SH-SY5Y (cell line): Measurements from ENCODE around the gene MUC5AC.

Experiments
- GATA2 ChIP-seq: IDR thresholded peaks from 2 replicates; pipeline ENCODE4 v1.6.1; 2011; ENCODE audit warnings: mild to moderate bottlenecking, low read depth, low read length
- GATA3 ChIP-seq: IDR thresholded peaks from 2 replicates; pipeline ENCODE4 v1.6.1; 2011; ENCODE audit warnings: low read depth, mild to moderate bottlenecking, low read length, moderate library complexity

GRCh38 chr11:1149545-1149944, 8.2 kb upstream of the MUC5AC start:
- TF ChIP-seq GATA3 (no peak), GATA2 (no peak)
